ENCODE measurements around the gene MGAT4B. TPM values are rescaled to one million over a fixed set of nuclear protein-coding genes. Genes with fewer than 3 reads are reported as not detected.

Gene MGAT4B
- total RNA-seq, 2 donors from 2014 or later, result 82.7 to 142 TPM

DNA sequence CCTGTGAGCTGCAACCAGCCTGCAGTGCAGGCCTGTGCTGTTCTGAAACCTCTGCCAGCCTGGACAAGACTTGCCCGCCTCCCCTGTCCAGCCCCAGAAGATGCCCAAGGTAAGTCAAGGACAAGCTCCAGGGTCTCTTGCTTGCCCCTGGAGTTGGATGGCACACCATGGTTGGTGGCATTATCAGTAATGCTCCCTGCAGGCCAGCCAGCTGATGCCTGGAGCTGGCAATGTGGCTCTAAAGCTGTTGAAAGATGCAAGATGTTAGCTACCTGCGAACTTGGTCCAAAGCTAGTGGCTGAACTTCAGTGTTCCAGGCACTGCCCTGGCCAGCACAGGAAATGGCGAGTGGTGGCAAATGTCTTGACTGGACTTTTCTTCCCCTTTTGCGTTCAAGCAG is 26.8 kb downstream of the MGAT4B start:
- intact Hi-C loops (cut with DNase I), result no loop called here
- Histone ChIP-seq H3K9me3 (no peaks in the 10 kb centered on the region), H3K27me3 (replicated peaks; ENCODE audit: insufficient read depth) (no peaks in the 10 kb centered on the region), H3K4me1 (replicated peaks) (peaks cover 2% of the 10 kb centered on the region), H3K27ac (no peak overlapping the region), H3K36me3 (peaks cover 0 to 2% of the 10 kb centered on the region in 2 donors), H3K4me3 (no peak overlapping the region)
- no peak for DNase-seq (ENCODE audit: low spot score)
- 94% methylated on average over 4 of the region's 4 CpGs for WGBS
- TF ChIP-seq, protein P1, sequence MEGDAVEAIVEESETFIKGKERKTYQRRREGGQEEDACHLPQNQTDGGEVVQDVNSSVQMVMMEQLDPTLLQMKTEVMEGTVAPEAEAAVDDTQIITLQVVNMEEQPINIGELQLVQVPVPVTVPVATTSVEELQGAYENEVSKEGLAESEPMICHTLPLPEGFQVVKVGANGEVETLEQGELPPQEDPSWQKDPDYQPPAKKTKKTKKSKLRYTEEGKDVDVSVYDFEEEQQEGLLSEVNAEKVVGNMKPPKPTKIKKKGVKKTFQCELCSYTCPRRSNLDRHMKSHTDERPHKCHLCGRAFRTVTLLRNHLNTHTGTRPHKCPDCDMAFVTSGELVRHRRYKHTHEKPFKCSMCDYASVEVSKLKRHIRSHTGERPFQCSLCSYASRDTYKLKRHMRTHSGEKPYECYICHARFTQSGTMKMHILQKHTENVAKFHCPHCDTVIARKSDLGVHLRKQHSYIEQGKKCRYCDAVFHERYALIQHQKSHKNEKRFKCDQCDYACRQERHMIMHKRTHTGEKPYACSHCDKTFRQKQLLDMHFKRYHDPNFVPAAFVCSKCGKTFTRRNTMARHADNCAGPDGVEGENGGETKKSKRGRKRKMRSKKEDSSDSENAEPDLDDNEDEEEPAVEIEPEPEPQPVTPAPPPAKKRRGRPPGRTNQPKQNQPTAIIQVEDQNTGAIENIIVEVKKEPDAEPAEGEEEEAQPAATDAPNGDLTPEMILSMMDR (IDR thresholded peaks at IDR 0.05), result no peak
- TF ChIP-seq POLR2A (IDR thresholded peaks at IDR 0.05) (no peak), POLR2AphosphoS5 (IDR thresholded peaks at IDR 0.05) (no peak)

DNA sequence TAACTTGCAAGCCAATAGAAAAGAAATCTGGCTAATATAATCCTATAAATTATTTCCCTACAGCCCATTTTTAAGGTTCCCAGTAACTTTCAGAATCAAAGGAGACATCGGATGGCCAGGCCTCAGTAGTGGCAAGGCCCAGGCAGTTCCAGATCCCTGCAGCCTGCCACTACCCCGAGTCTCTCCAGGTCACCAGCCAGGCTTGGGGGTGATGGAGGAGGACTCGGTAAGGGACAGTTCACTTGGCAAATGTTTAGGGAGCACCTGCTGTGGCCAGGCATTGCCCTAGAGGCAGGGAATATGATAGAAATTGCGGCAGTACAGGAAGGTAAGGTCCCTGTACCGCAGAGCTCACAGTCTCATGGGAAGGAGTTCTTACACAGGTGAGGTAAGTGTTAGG is 28.1 kb downstream of the MGAT4B start:
- Histone ChIP-seq H3K4me1 (replicated peaks) (peaks cover 2% of the 10 kb centered on the region), H3K4me3 (no peak overlapping the region), H3K27ac (no peak overlapping the region), H3K9me3 (no peaks in the 10 kb centered on the region), H3K27me3 (replicated peaks; ENCODE audit: insufficient read depth) (no peaks in the 10 kb centered on the region), H3K36me3 (peaks cover 0 to 14% of the 10 kb centered on the region in 2 donors)
- TF ChIP-seq, protein P1 (IDR thresholded peaks at IDR 0.05), result no peak
- TF ChIP-seq POLR2AphosphoS5 (IDR thresholded peaks at IDR 0.05), result no peak
- no peak for TF ChIP-seq POLR2A (IDR thresholded peaks at IDR 0.05)
- 94% methylated on average over 4 of the region's 5 CpGs for WGBS
- no peak for DNase-seq (ENCODE audit: low spot score)
- intact Hi-C loops (cut with DNase I), result no loop called here

DNA sequence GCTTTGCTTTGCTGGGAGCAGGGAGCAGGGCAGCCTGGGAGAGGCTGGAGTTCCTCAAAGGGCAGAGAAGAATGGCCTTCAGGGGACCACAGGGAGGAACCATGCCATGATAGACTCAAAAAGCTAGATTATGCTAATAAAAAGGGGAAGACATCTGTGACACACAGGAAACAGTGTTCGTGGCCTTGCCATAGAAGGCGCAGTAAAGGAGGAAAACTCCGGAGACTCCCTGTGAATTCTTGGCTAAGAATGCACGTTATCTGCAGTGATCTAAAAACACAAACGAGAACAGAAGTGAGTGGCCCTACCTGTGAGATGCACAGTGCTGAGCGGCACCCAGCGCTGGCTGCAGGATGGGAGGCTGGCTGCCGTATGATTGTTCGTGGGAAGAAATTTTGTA is 28.8 kb downstream of the MGAT4B start:
- WGBS, result 31% methylated on average over 9 of the region's 9 CpGs
- Histone ChIP-seq H3K4me1 (replicated peaks) (peaks cover 2% of the 10 kb centered on the region), H3K4me3 (no peak overlapping the region), H3K36me3 (peaks cover 0 to 21% of the 10 kb centered on the region in 2 donors), H3K27ac (peak overlapping the region in 1 of 2 donors; percentile 9), H3K9me3 (no peaks in the 10 kb centered on the region), H3K27me3 (replicated peaks; ENCODE audit: insufficient read depth) (no peaks in the 10 kb centered on the region)
- intact Hi-C loops (cut with DNase I), result no loop called here
- DNase-seq (ENCODE audit: low spot score), result no peak
- TF ChIP-seq, protein P1 (IDR thresholded peaks at IDR 0.05), result no peak
- TF ChIP-seq POLR2AphosphoS5 (IDR thresholded peaks at IDR 0.05), result peak; percentile 57

- intact Hi-C loops (cut with DNase I), result no loop called here
- WGBS, result 83% methylated on average over 10 of the region's 10 CpGs
- H3K4me1 ChIP-seq (replicated peaks), result peaks cover 2% of the 10 kb centered on the region
- no peak overlapping the region for H3K4me3 ChIP-seq
- H3K36me3 ChIP-seq, result peaks cover 0 to 22% of the 10 kb centered on the region in 2 donors
- H3K27me3 ChIP-seq (replicated peaks; ENCODE audit: insufficient read depth), result no peaks in the 10 kb centered on the region
- H3K9me3 ChIP-seq, result no peaks in the 10 kb centered on the region
- no peak for TF ChIP-seq POLR2A (IDR thresholded peaks at IDR 0.05)
- no peak for TF ChIP-seq POLR2AphosphoS5 (IDR thresholded peaks at IDR 0.05)
- TF ChIP-seq, protein P1 (IDR thresholded peaks at IDR 0.05), result no peak
- DNase-seq (ENCODE audit: low spot score), result no peak
- no peak overlapping the region for H3K27ac ChIP-seq
Measured at GRCh38 chr5:179777456-179777855, 29.2 kb downstream of the MGAT4B start.

DNA sequence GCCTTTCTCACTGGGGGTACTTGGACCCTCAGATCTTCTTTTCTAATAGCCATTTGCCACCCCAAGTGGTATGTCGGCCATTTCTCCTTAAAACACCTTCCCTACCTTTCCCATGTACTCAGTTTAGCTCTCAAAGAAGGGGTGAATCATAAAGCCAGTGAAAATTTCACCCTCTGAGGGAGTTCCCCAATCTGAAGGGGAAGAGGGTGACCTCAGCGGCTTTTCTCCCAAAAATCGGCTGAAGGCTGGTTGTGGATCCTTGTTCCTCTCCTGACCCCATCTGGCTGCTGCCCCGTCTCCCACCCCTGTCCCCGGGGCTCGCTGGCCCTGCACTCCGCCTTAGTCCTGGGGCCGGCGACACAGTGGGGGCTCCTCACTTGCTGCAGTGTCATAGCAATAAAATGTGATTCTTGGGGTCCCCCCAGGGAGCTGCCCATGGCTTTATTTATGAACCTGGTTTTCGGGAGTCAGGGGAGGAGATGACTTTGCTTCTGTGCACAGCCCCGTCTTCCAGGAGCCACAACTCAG is 30.2 kb downstream of the MGAT4B start:
- no peak for DNase-seq (ENCODE audit: low spot score)
- Histone ChIP-seq H3K27ac (no peak overlapping the region), H3K36me3 (peaks cover 0 to 25% of the 10 kb centered on the region in 2 donors), H3K4me1 (replicated peaks) (peaks cover 2% of the 10 kb centered on the region), H3K27me3 (replicated peaks; ENCODE audit: insufficient read depth) (no peaks in the 10 kb centered on the region), H3K4me3 (no peak overlapping the region), H3K9me3 (no peaks in the 10 kb centered on the region)
- WGBS, result 81% methylated on average over 11 of the region's 11 CpGs
- intact Hi-C loops (cut with DNase I), result loop anchor here (1.0 kb wide), 1 partner anchor 16 kb away; no protein-coding TSS in a partner anchor
- TF ChIP-seq POLR2AphosphoS5 (IDR thresholded peaks at IDR 0.05), result no peak
- TF ChIP-seq, protein P1 (IDR thresholded peaks at IDR 0.05), result no peak
- no peak for TF ChIP-seq POLR2A (IDR thresholded peaks at IDR 0.05)
